Measurements from ENCODE around the gene SYNM. TPM values are rescaled to one million over a fixed set of nuclear protein-coding genes. Genes with fewer than 3 reads are reported as not detected.

The SYNM gene
- total and polyA plus RNA-seq, 2 of the 8 experiments (the other 6 are each of a cell fraction or from before 2014, with no cell fraction given): 0.89 to 2.0 TPM

DNA sequence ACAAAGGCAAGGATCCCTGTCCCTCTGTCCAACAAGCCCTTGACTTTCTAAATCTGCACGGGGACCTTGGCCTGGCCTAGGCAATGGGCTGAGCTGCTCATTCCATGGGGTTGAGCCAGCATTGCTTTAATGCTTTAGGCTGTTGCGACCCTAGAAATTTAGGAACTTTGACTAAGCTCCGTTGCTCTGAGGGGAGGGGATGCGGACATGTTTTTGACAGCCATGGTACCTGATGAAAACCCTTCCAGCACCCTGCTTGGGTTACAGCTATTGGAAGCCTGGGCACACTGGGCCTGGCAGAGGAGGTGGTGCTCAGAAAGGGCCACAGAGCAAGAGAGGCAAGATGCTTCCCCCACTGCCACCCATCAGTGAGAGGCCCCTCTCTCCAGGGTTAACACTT lies 37.1 kb downstream of the SYNM start:
- H3K4ac ChIP-seq (replicated peaks; ENCODE audit: insufficient read length, low read depth, low read length): no peak overlapping the region
- no peak overlapping the region for H2BK5ac ChIP-seq (ENCODE audit: low read depth, low read length)
- FAIRE-seq: no peak
- TF ChIP-seq BACH1 (IDR thresholded peaks at IDR 0.05; ENCODE audit: low read length): no peak
- TF ChIP-seq RAD21 (IDR thresholded peaks at IDR 0.05 in 1 of 2, conservative IDR thresholded peaks at IDR 0.05 in 1 of 2; ENCODE audit: low read depth in 2 of 2, low read length in 2 of 2): no peak
- no peak for TF ChIP-seq CTBP2 (IDR thresholded peaks at IDR 0.05; ENCODE audit: borderline replicate concordance, insufficient read depth, insufficient read length, low read length)
- TF ChIP-seq CHD2 (IDR thresholded peaks at IDR 0.05; ENCODE audit: low read length): no peak
- TF ChIP-seq, protein P1, sequence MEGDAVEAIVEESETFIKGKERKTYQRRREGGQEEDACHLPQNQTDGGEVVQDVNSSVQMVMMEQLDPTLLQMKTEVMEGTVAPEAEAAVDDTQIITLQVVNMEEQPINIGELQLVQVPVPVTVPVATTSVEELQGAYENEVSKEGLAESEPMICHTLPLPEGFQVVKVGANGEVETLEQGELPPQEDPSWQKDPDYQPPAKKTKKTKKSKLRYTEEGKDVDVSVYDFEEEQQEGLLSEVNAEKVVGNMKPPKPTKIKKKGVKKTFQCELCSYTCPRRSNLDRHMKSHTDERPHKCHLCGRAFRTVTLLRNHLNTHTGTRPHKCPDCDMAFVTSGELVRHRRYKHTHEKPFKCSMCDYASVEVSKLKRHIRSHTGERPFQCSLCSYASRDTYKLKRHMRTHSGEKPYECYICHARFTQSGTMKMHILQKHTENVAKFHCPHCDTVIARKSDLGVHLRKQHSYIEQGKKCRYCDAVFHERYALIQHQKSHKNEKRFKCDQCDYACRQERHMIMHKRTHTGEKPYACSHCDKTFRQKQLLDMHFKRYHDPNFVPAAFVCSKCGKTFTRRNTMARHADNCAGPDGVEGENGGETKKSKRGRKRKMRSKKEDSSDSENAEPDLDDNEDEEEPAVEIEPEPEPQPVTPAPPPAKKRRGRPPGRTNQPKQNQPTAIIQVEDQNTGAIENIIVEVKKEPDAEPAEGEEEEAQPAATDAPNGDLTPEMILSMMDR (IDR thresholded peaks at IDR 0.05; ENCODE audit: control extremely low read depth in 1 of 3, insufficient read depth in 1 of 3, low read depth in 1 of 3, low read length in 3 of 3): no peak
- TF ChIP-seq SAP30 (IDR thresholded peaks at IDR 0.05; ENCODE audit: insufficient read depth, insufficient replicate concordance, low read length): no peak
- no peak for TF ChIP-seq JUN (IDR thresholded peaks at IDR 0.05; ENCODE audit: low read depth, low read length)
- no peak for TF ChIP-seq SIRT6 (IDR thresholded peaks at IDR 0.05; ENCODE audit: low read length)
- TF ChIP-seq USF2 (IDR thresholded peaks at IDR 0.05; ENCODE audit: low read length): no peak
- no peak for TF ChIP-seq RFX5 (IDR thresholded peaks at IDR 0.05; ENCODE audit: borderline replicate concordance, low read depth, low read length)

More for the DNA sequence above, 37.1 kb downstream of the SYNM start:
- H2AFZ ChIP-seq (ENCODE audit: low read length): no peak overlapping the region
- no peaks in the 10 kb centered on the region for H3K23me2 ChIP-seq (ENCODE audit: low read depth, low read length)
- H3K4me3 ChIP-seq (ENCODE audit: extremely low read depth in 1 of 4, insufficient read depth in 2 of 4, low read depth in 3 of 4, low read length in 4 of 4): no peak overlapping the region
- peak overlapping the region; percentile 19; the same call in 1 of the 2 replicates for H2BK20ac ChIP-seq (ENCODE audit: low read length)
- 86% methylated on average over 4 of the region's 4 CpGs; no CpG with 5 or more reads in 1 of the 2 experiments for WGBS, 2 experiments (ENCODE audit: extremely low coverage in 1 of 2, insufficient coverage in 1 of 2, insufficient read length in 1 of 2, insufficient replicate concordance in 2 of 2, low coverage in 1 of 2, low lambda C conversion rate in 2 of 2, missing lambda C conversion rate in 1 of 2)
- H3K79me2 ChIP-seq (ENCODE audit: control insufficient read depth in 1 of 2, insufficient read depth in 2 of 2, low read length in 2 of 2): no peaks in the 10 kb centered on the region
- no peak overlapping the region for H3K9ac ChIP-seq (replicated peaks in 1 of 4; ENCODE audit: extremely low read depth in 1 of 4, low read depth in 3 of 4, low read length in 3 of 4)
- no peak overlapping the region for H2AK5ac ChIP-seq (ENCODE audit: low read depth, low read length)
- no peak overlapping the region for H3K4me2 ChIP-seq (ENCODE audit: insufficient read depth in 1 of 2, low read depth in 2 of 2, low read length in 2 of 2)
- no peaks in the 10 kb centered on the region for H3K79me1 ChIP-seq (ENCODE audit: low read depth, low read length)
- no peak overlapping the region for H4K8ac ChIP-seq (ENCODE audit: extremely low read depth, insufficient read depth, low read length)
- no peak overlapping the region for H4K91ac ChIP-seq (replicated peaks; ENCODE audit: insufficient read length, low read length)
- no peak for DNase-seq (ENCODE audit: low read depth in 1 of 2, low spot score in 2 of 2)
- H3K18ac ChIP-seq (ENCODE audit: extremely low read depth, low read length): no peak overlapping the region; the same call in 1 of the 2 replicates
- H3K27ac ChIP-seq (ENCODE audit: low read depth, low read length): no peak overlapping the region
- no peaks in the 10 kb centered on the region for H3K27me3 ChIP-seq (replicated peaks in 1 of 4; ENCODE audit: control insufficient read depth in 3 of 4, extremely low read depth in 1 of 4, insufficient read depth in 3 of 4, low read length in 3 of 4)
- H3K14ac ChIP-seq (ENCODE audit: insufficient read length): no peak overlapping the region
- H4K20me1 ChIP-seq (replicated peaks in 1 of 2; ENCODE audit: control insufficient read depth in 1 of 2, insufficient read depth in 2 of 2, low read length in 2 of 2): no peaks in the 10 kb centered on the region
- H3K23ac ChIP-seq (ENCODE audit: insufficient read length): no peak overlapping the region
- H3K56ac ChIP-seq (replicated peaks; ENCODE audit: insufficient read length, low read depth, low read length): no peak overlapping the region
- no peak overlapping the region for H2BK12ac ChIP-seq (ENCODE audit: low read depth, low read length)
- H4K5ac ChIP-seq (ENCODE audit: insufficient read length, low read depth, low read length): no peak overlapping the region
- POLR2A ChIA-PET (ENCODE audit: partially characterized antibody): no interaction called here
- peaks cover 5 to 29% (median 18%) of the 10 kb centered on the region in 4 experiments for H3K4me1 ChIP-seq (replicated peaks in 1 of 4; ENCODE audit: control insufficient read depth in 3 of 4, insufficient read depth in 4 of 4, low read length in 3 of 4)
- CTCF ChIA-PET (ENCODE audit: partially characterized antibody): interaction anchor here (1.3 to 2.5 kb wide), 3 partner anchors 13 to 64 kb away, joined by 3 to 11 read pairs (median 3); no protein-coding TSS in a partner anchor
- no peaks in the 10 kb centered on the region for H3K9me3 ChIP-seq (ENCODE audit: insufficient read depth in 2 of 2, low read depth in 1 of 2, low read length in 1 of 2)
- peak overlapping the region; percentile 5 for H2BK120ac ChIP-seq (replicated peaks; ENCODE audit: low read depth, low read length)
- no peak overlapping the region for H2BK15ac ChIP-seq (ENCODE audit: low read length)
- H3K36me3 ChIP-seq (ENCODE audit: control insufficient read depth in 2 of 4, insufficient read depth in 4 of 4, low read length in 3 of 4): no peaks in the 10 kb centered on the region
